Breast epithelium (tissue), 3 donors: Measurements from ENCODE around the gene C1orf87.
"Not testable (repeated sequence)": the region's sequence is repeated elsewhere in the genome, so short reads cannot be mapped to it uniquely, and the experiment has no call there.

Experiments
- CTCF ChIP-seq, 3 donors: fragments of 450-650 bp; IDR thresholded peaks; one replicate each; pipeline ENCODE4 v1.5.1; 2016 to 2017; ENCODE audit warnings: antibody characterized with exemption in 3 of 3, mild to moderate bottlenecking in 3 of 3, moderate library complexity in 3 of 3
- POLR2A ChIP-seq: fragments of 450-650 bp; IDR thresholded peaks from one replicate; pipeline ENCODE4 v1.6.1; 2016; ENCODE audit warnings: antibody characterized with exemption, mild to moderate bottlenecking, moderate library complexity
- POLR2AphosphoS5 ChIP-seq, 3 donors: sonication (generic); formaldehyde crosslinking; IDR thresholded peaks; one replicate each; pipeline ENCODE4 v1.6.1; 2017; ENCODE audit warnings: antibody characterized with exemption in 3 of 3

- TF ChIP-seq CTCF (IDR thresholded peaks at IDR 0.05); POLR2A; POLR2AphosphoS5 (IDR thresholded peaks at IDR 0.05): not testable (repeated sequence)
Observed at GRCh38 chr1:59969542-59970175, 103.9 kb downstream of the C1orf87 start.
